GM23338 (cell line): ENCODE measurements around the gene NKD1. TPM values are rescaled to one million over a fixed set of nuclear protein-coding genes. Genes with fewer than 3 reads are reported as not detected.

ENCODE experiments used
- ATAC-seq: fragments of 200-7000 bp; cut with Tn5 transposase; 3 replicates; pipeline ENCODE4 v1.9.1; 2020
- DNase-seq: peaks from one replicate; pipeline ENCODE4 v3.0.0-alpha.2; 2015; ENCODE audit warnings: low spot score
- H2AFZ ChIP-seq: fragments of 200-600 bp; sonication (generic); 2 replicates; pipeline ENCODE4 v1.8.0; 2016; ENCODE audit warnings: antibody characterized with exemption, mild to moderate bottlenecking, moderate library complexity
- H3F3A ChIP-seq: fragments of 200-600 bp; sonication (generic); replicated peaks from 2 replicates; pipeline ENCODE4 v1.8.0; 2017; ENCODE audit warnings: antibody characterized with exemption, mixed run types, low read depth
- H3K27ac ChIP-seq: fragments of 200-600 bp; sonication (generic); 2 replicates; pipeline ENCODE4 v1.6.1; 2016; ENCODE audit warnings: low read depth
- H3K27me3 ChIP-seq: fragments of 200-600 bp; sonication (generic); 2 replicates; pipeline ENCODE4 v1.8.0; 2016; ENCODE audit warnings: mild to moderate bottlenecking, mixed run types, moderate library complexity; ENCODE audit not compliant: insufficient read depth
- H3K36me3 ChIP-seq: fragments of 200-600 bp; sonication (generic); 2 replicates; pipeline ENCODE4 v1.8.0; 2016; ENCODE audit warnings: mild to moderate bottlenecking; ENCODE audit not compliant: insufficient read depth
- H3K4me1 ChIP-seq: fragments of 200-600 bp; sonication (generic); 2 replicates; pipeline ENCODE4 v1.8.0; 2016; ENCODE audit warnings: mild to moderate bottlenecking, moderate library complexity; ENCODE audit not compliant: insufficient read depth
- H3K4me2 ChIP-seq: fragments of 200-600 bp; sonication (generic); 2 replicates; pipeline ENCODE4 v1.7.1; 2017; ENCODE audit warnings: mixed run types
- H3K4me3 ChIP-seq: fragments of 200-600 bp; sonication (generic); 2 replicates; pipeline ENCODE4 v1.6.1; 2016; ENCODE audit warnings: mixed run types
- H3K79me2 ChIP-seq: fragments of 200-600 bp; sonication (generic); replicated peaks from 2 replicates; pipeline ENCODE4 v1.8.0; 2017; ENCODE audit warnings: mild to moderate bottlenecking; ENCODE audit not compliant: insufficient read depth
- H3K9me2 ChIP-seq: fragments of 200-600 bp; sonication (generic); 2 replicates; pipeline ENCODE4 v1.8.0; 2017; ENCODE audit not compliant: insufficient read depth
- H4K20me1 ChIP-seq: fragments of 200-600 bp; sonication (generic); replicated peaks from 2 replicates; pipeline ENCODE4 v1.8.0; 2017; ENCODE audit warnings: mild to moderate bottlenecking; ENCODE audit not compliant: insufficient read depth
- H3K27ac Mint-ChIP-seq: 2 replicates; pipeline ENCODE4 v1.8.0; 2020; ENCODE audit warnings: inconsistent platforms, mild to moderate bottlenecking, moderate library complexity, mixed read lengths
- H3K27me3 Mint-ChIP-seq: 3 replicates; pipeline ENCODE4 v1.8.0; 2022; ENCODE audit warnings: low read depth, mild to moderate bottlenecking, moderate library complexity, mixed read lengths, inconsistent platforms; ENCODE audit not compliant: insufficient read depth, poor library complexity
- H3K36me3 Mint-ChIP-seq: 3 replicates; pipeline ENCODE4 v1.8.0; 2021; ENCODE audit warnings: low read depth, mild to moderate bottlenecking, inconsistent platforms, moderate library complexity, mixed read lengths
- H3K4me1 Mint-ChIP-seq: 3 replicates; pipeline ENCODE4 v1.8.0; 2020; ENCODE audit warnings: mild to moderate bottlenecking, inconsistent platforms, mixed read lengths
- H3K4me3 Mint-ChIP-seq: 3 replicates; pipeline ENCODE4 v1.8.0; 2021; ENCODE audit warnings: moderate library complexity, mild to moderate bottlenecking, inconsistent platforms, mixed read lengths
- H3K9me3 Mint-ChIP-seq: 3 replicates; pipeline ENCODE4 v1.8.0; 2020; ENCODE audit warnings: moderate library complexity, mild to moderate bottlenecking, inconsistent platforms, mixed read lengths
- CREB1 ChIP-seq: fragments of 250-450 bp; sonication (Bioruptor Pico); IDR thresholded peaks from 2 replicates; pipeline ENCODE4 v1.5.0; 2020; ENCODE audit warnings: low read depth, mild to moderate bottlenecking, moderate library complexity
- EZH2 ChIP-seq: fragments of 200-600 bp; sonication (generic); IDR thresholded peaks from one replicate; pipeline ENCODE4 v1.8.0; 2017; ENCODE audit warnings: antibody characterized with exemption, mild to moderate bottlenecking, low read depth; ENCODE audit not compliant: unreplicated experiment
- EZH2phosphoT487 ChIP-seq: fragments of 200-600 bp; sonication (generic); IDR thresholded peaks from one replicate; pipeline ENCODE4 v1.8.1; 2018; ENCODE audit warnings: antibody characterized with exemption; ENCODE audit not compliant: unreplicated experiment
- JUNB ChIP-seq: IDR thresholded peaks from one replicate; pipeline ENCODE4 v1.6.1; 2016; ENCODE audit warnings: antibody characterized with exemption; ENCODE audit not compliant: unreplicated experiment
- NANOG ChIP-seq: IDR thresholded peaks from 2 replicates; pipeline ENCODE4 v1.6.1; 2016; ENCODE audit warnings: antibody characterized with exemption, borderline replicate concordance
- POLR2AphosphoS5 ChIP-seq: IDR thresholded peaks from 2 replicates; pipeline ENCODE4 v1.6.1; 2016; ENCODE audit warnings: antibody characterized with exemption, low read depth
- STAT1 ChIP-seq: IDR thresholded peaks from one replicate; pipeline ENCODE4 v1.6.1; 2016; ENCODE audit warnings: antibody characterized with exemption; ENCODE audit not compliant: unreplicated experiment
- ZNF114 ChIP-seq: fragments of 250-450 bp; sonication (Bioruptor Pico); IDR thresholded peaks from 2 replicates; pipeline ENCODE4 v1.5.0; 2020; ENCODE audit warnings: mild to moderate bottlenecking, moderate library complexity
- ZNF331 ChIP-seq: fragments of 250-450 bp; sonication (Bioruptor Pico); IDR thresholded peaks from 2 replicates; pipeline ENCODE4 v1.5.0; 2020; ENCODE audit warnings: low read depth, mild to moderate bottlenecking, moderate library complexity
- polyA plus RNA-seq: library from polyadenylated mRNA; unstranded; fragments of >200 nt; fragmentation: Nextera tagmentation; extraction: Ambion mirVana; gene quantifications from 2 replicates; pipeline ENCODE4 v1.2.1, GENCODE V29; 2016
- total RNA-seq: library from RNA; depleted of rRNA; stranded (reverse); fragments of >200 nt; shearing (Covaris generic); gene quantifications from 2 replicates; pipeline ENCODE4 v1.2.3, GENCODE V29; 2014
- TF ChIP-seq, protein P1 (sequence below): IDR thresholded peaks from one replicate; pipeline ENCODE4 v1.6.1; 2018; ENCODE audit warnings: antibody characterized with exemption; ENCODE audit not compliant: unreplicated experiment
- TF ChIP-seq, protein P2 (sequence below): fragments of 250-450 bp; sonication (Bioruptor Pico); IDR thresholded peaks from 2 replicates; pipeline ENCODE4 v1.5.0; 2020; ENCODE audit warnings: mild to moderate bottlenecking, moderate library complexity
- TF ChIP-seq, protein P3 (sequence below): IDR thresholded peaks from 2 replicates; pipeline ENCODE4 v1.6.1; 2016; ENCODE audit warnings: antibody characterized with exemption

The NKD1 gene
- total and polyA plus RNA-seq, 2 experiments from 2014 or later = 2.1 to 2.3 TPM

DNA sequence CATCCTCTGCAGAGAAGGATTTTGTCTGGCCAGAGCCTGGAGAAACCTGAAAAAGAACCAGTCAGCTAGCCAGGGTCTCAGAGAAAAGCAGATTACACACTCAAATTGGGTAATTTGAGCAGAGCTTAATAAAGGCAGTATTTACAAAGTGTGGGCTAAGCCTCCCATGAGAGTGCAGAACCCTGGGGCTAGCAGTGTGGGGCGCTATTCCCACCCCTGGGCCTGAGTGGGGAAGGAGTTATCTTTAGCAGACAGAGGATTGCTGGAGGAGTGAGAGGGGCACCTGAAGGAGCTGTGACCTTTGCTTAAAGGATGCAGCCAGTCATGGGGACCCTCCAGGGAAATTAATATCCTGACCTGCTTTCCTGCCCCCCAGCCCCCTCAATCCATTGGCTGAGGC, 86.8 kb downstream of the NKD1 start:
- no peaks in the 10 kb centered on the region for H3K4me1 ChIP-seq
- no peak for TF ChIP-seq EZH2phosphoT487
- no peak for TF ChIP-seq POLR2AphosphoS5
- TF ChIP-seq JUNB = no peak
- TF ChIP-seq STAT1 = no peak
- no peak for TF ChIP-seq NANOG
- TF ChIP-seq, protein P1, sequence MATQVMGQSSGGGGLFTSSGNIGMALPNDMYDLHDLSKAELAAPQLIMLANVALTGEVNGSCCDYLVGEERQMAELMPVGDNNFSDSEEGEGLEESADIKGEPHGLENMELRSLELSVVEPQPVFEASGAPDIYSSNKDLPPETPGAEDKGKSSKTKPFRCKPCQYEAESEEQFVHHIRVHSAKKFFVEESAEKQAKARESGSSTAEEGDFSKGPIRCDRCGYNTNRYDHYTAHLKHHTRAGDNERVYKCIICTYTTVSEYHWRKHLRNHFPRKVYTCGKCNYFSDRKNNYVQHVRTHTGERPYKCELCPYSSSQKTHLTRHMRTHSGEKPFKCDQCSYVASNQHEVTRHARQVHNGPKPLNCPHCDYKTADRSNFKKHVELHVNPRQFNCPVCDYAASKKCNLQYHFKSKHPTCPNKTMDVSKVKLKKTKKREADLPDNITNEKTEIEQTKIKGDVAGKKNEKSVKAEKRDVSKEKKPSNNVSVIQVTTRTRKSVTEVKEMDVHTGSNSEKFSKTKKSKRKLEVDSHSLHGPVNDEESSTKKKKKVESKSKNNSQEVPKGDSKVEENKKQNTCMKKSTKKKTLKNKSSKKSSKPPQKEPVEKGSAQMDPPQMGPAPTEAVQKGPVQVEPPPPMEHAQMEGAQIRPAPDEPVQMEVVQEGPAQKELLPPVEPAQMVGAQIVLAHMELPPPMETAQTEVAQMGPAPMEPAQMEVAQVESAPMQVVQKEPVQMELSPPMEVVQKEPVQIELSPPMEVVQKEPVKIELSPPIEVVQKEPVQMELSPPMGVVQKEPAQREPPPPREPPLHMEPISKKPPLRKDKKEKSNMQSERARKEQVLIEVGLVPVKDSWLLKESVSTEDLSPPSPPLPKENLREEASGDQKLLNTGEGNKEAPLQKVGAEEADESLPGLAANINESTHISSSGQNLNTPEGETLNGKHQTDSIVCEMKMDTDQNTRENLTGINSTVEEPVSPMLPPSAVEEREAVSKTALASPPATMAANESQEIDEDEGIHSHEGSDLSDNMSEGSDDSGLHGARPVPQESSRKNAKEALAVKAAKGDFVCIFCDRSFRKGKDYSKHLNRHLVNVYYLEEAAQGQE = no peak
- TF ChIP-seq, protein P2, sequence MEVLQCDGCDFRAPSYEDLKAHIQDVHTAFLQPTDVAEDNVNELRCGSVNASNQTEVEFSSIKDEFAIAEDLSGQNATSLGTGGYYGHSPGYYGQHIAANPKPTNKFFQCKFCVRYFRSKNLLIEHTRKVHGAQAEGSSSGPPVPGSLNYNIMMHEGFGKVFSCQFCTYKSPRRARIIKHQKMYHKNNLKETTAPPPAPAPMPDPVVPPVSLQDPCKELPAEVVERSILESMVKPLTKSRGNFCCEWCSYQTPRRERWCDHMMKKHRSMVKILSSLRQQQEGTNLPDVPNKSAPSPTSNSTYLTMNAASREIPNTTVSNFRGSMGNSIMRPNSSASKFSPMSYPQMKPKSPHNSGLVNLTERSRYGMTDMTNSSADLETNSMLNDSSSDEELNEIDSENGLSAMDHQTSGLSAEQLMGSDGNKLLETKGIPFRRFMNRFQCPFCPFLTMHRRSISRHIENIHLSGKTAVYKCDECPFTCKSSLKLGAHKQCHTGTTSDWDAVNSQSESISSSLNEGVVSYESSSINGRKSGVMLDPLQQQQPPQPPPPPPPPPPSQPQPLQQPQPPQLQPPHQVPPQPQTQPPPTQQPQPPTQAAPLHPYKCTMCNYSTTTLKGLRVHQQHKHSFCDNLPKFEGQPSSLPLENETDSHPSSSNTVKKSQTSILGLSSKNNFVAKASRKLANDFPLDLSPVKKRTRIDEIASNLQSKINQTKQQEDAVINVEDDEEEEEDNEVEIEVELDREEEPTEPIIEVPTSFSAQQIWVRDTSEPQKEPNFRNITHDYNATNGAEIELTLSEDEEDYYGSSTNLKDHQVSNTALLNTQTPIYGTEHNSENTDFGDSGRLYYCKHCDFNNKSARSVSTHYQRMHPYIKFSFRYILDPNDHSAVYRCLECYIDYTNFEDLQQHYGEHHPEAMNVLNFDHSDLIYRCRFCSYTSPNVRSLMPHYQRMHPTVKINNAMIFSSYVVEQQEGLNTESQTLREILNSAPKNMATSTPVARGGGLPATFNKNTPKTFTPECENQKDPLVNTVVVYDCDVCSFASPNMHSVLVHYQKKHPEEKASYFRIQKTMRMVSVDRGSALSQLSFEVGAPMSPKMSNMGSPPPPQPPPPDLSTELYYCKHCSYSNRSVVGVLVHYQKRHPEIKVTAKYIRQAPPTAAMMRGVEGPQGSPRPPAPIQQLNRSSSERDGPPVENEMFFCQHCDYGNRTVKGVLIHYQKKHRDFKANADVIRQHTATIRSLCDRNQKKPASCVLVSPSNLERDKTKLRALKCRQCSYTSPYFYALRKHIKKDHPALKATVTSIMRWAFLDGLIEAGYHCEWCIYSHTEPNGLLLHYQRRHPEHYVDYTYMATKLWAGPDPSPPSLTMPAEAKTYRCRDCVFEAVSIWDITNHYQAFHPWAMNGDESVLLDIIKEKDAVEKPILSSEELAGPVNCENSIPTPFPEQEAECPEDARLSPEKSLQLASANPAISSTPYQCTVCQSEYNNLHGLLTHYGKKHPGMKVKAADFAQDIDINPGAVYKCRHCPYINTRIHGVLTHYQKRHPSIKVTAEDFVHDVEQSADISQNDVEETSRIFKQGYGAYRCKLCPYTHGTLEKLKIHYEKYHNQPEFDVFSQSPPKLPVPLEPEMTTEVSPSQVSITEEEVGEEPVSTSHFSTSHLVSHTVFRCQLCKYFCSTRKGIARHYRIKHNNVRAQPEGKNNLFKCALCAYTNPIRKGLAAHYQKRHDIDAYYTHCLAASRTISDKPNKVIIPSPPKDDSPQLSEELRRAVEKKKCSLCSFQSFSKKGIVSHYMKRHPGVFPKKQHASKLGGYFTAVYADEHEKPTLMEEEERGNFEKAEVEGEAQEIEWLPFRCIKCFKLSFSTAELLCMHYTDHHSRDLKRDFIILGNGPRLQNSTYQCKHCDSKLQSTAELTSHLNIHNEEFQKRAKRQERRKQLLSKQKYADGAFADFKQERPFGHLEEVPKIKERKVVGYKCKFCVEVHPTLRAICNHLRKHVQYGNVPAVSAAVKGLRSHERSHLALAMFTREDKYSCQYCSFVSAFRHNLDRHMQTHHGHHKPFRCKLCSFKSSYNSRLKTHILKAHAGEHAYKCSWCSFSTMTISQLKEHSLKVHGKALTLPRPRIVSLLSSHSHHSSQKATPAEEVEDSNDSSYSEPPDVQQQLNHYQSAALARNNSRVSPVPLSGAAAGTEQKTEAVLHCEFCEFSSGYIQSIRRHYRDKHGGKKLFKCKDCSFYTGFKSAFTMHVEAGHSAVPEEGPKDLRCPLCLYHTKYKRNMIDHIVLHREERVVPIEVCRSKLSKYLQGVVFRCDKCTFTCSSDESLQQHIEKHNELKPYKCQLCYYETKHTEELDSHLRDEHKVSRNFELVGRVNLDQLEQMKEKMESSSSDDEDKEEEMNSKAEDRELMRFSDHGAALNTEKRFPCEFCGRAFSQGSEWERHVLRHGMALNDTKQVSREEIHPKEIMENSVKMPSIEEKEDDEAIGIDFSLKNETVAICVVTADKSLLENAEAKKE (CRISPR knock-in tag) = no peak
- TF ChIP-seq EZH2 = no peak
- no peak for TF ChIP-seq CREB1
- TF ChIP-seq, protein P3, sequence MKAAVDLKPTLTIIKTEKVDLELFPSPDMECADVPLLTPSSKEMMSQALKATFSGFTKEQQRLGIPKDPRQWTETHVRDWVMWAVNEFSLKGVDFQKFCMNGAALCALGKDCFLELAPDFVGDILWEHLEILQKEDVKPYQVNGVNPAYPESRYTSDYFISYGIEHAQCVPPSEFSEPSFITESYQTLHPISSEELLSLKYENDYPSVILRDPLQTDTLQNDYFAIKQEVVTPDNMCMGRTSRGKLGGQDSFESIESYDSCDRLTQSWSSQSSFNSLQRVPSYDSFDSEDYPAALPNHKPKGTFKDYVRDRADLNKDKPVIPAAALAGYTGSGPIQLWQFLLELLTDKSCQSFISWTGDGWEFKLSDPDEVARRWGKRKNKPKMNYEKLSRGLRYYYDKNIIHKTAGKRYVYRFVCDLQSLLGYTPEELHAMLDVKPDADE = no peak
- no peak for TF ChIP-seq ZNF331 (CRISPR knock-in tag)
- TF ChIP-seq ZNF114 = no peak
- Mint-ChIP-seq H3K36me3 (no peaks in the 10 kb centered on the region), H3K27ac (no peak overlapping the region), H3K9me3 (no peaks in the 10 kb centered on the region), H3K27me3 (peaks cover 1% of the 10 kb centered on the region), H3K4me3 (no peak overlapping the region), H3K4me1 (no peaks in the 10 kb centered on the region; the same call in 2 of the 3 replicates)
- H3K27me3 ChIP-seq = no peaks in the 10 kb centered on the region
- no peak overlapping the region for H3K27ac ChIP-seq
- no peak overlapping the region for H2AFZ ChIP-seq
- H3K9me2 ChIP-seq = no peaks in the 10 kb centered on the region
- ATAC-seq (no peak), DNase-seq (no peak)
- no peaks in the 10 kb centered on the region for H3K79me2 ChIP-seq
- no peak overlapping the region for H3K4me3 ChIP-seq
- H3K36me3 ChIP-seq = no peaks in the 10 kb centered on the region
- H3K4me2 ChIP-seq = no peak overlapping the region
- H4K20me1 ChIP-seq = no peaks in the 10 kb centered on the region
- H3F3A ChIP-seq = no peaks in the 10 kb centered on the region
